GM23248 (cell line): ENCODE measurements around the gene CHST8. TPM values are rescaled to one million over a fixed set of nuclear protein-coding genes. Genes with fewer than 3 reads are reported as not detected.

Source experiments
- DNase-seq: peaks from one replicate; pipeline ENCODE4 v3.0.0-alpha.2; 2015
- H2AFZ ChIP-seq: fragments of 200-600 bp; sonication (generic); 2 replicates; pipeline ENCODE4 v1.6.1; 2016; ENCODE audit warnings: antibody characterized with exemption
- H3F3A ChIP-seq: fragments of 200-600 bp; sonication (generic); 2 replicates; pipeline ENCODE4 v1.6.1; 2016; ENCODE audit warnings: mild to moderate bottlenecking, antibody characterized with exemption, mixed run types; ENCODE audit not compliant: insufficient read depth
- H3K27ac ChIP-seq: fragments of 200-600 bp; sonication (generic); 2 replicates; pipeline ENCODE4 v1.5.1; 2016; ENCODE audit warnings: mild to moderate bottlenecking
- H3K27me3 ChIP-seq: fragments of 200-600 bp; sonication (generic); replicated peaks from 2 replicates; pipeline ENCODE4 v1.6.1; 2016; ENCODE audit warnings: mild to moderate bottlenecking; ENCODE audit not compliant: insufficient read depth
- H3K36me3 ChIP-seq: fragments of 200-600 bp; sonication (generic); 2 replicates; pipeline ENCODE4 v1.6.1; 2016; ENCODE audit warnings: low read depth, mild to moderate bottlenecking
- H3K4me1 ChIP-seq: fragments of 200-600 bp; sonication (generic); 2 replicates; pipeline ENCODE4 v1.6.1; 2016; ENCODE audit warnings: mild to moderate bottlenecking; ENCODE audit not compliant: insufficient read depth
- H3K4me2 ChIP-seq: fragments of 200-600 bp; sonication (generic); one replicate; pipeline ENCODE4 v1.6.1; 2016; ENCODE audit warnings: mild to moderate bottlenecking; ENCODE audit not compliant: unreplicated experiment
- H3K4me3 ChIP-seq: fragments of 200-600 bp; sonication (generic); 2 replicates; pipeline ENCODE4 v1.5.1; 2016; ENCODE audit warnings: mild to moderate bottlenecking
- H3K79me2 ChIP-seq: fragments of 200-600 bp; sonication (generic); 2 replicates; pipeline ENCODE4 v1.6.1; 2016; ENCODE audit warnings: mild to moderate bottlenecking; ENCODE audit not compliant: insufficient read depth
- H3K9ac ChIP-seq: fragments of 200-600 bp; sonication (generic); 2 replicates; pipeline ENCODE4 v1.6.1; 2016; ENCODE audit warnings: mild to moderate bottlenecking
- H3K9me2 ChIP-seq: fragments of 200-600 bp; sonication (generic); 2 replicates; pipeline ENCODE4 v1.6.1; 2016; ENCODE audit warnings: mixed run types, mild to moderate bottlenecking, moderate library complexity; ENCODE audit not compliant: insufficient read depth
- H3K9me3 ChIP-seq: fragments of 200-600 bp; sonication (generic); one replicate; pipeline ENCODE4 v1.6.1; 2017; ENCODE audit warnings: low read depth
- H4K20me1 ChIP-seq: fragments of 200-600 bp; sonication (generic); 2 replicates; pipeline ENCODE4 v1.6.0; 2016; ENCODE audit not compliant: insufficient read depth
- EZH2 ChIP-seq: fragments of 200-600 bp; sonication (generic); IDR thresholded peaks from 2 replicates; pipeline ENCODE4 v1.6.1; 2018; ENCODE audit warnings: antibody characterized with exemption, mild to moderate bottlenecking; ENCODE audit not compliant: insufficient read depth, poor library complexity, severe bottlenecking
- EZH2phosphoT487 ChIP-seq: fragments of 200-600 bp; sonication (generic); IDR thresholded peaks from 2 replicates; pipeline ENCODE4 v1.6.1; 2018; ENCODE audit warnings: antibody characterized with exemption, moderate library complexity, mild to moderate bottlenecking, low read depth; ENCODE audit not compliant: insufficient read depth
- WGBS, 2 experiments: methylation state at CpG; one replicate each; pipeline ENCODE4 v1.1.6; 2015 to 2017; ENCODE audit warnings: low lambda C conversion rate in 2 of 2, low coverage in 1 of 2; ENCODE audit errors: missing lambda C conversion rate in 2 of 2; 5-methylcytosine and 5-hydroxymethylcytosine counted together
- in situ Hi-C: fragments of 300-500 bp; cut with MboI; formaldehyde crosslinking; loops from 2 replicates; pipeline ENCODE4 v1.15.0; 2020
- polyA plus RNA-seq: library from polyadenylated mRNA; unstranded; fragments of >200 nt; fragmentation: Nextera tagmentation; extraction: Ambion mirVana; gene quantifications from 2 replicates; pipeline ENCODE4 v1.2.1, GENCODE V29; 2016
- total RNA-seq: library from RNA; depleted of rRNA; stranded (reverse); fragments of >200 nt; shearing (Covaris generic); gene quantifications from 2 replicates; pipeline ENCODE4 v1.2.3, GENCODE V29; 2014

Gene CHST8
- total and polyA plus RNA-seq, 2 experiments from 2014 or later: 0.30 to 1.1 TPM

DNA sequence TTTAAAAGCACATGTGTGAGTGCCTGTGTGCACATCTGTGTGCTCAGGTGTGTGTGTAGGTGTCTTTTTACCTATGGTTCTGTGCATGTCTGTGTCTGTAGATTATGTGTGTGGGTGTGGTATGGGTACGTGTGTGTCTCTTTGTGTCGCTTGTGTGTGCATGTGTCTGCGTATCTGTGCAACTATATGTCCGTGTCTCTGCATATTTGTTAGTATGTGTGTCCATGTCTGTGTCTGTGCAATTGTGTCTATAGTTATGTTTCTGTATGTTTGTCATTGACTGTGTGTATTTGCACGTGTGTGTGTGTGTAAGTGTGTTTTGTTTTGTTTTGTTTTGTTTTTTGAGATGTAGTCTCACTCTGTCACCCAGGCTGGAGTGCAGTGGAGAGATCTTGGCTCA lies 167.6 kb downstream of the CHST8 start:
- Histone ChIP-seq H2AFZ (no peak overlapping the region), H3K36me3 (no peaks in the 10 kb centered on the region), H3K27me3 (no peaks in the 10 kb centered on the region; the same call in 1 of the 2 replicates), H3K4me2 (no peak overlapping the region), H3K79me2 (no peaks in the 10 kb centered on the region), H3K4me1 (peaks cover 13% of the 10 kb centered on the region), H3K4me3 (no peak overlapping the region), H3F3A (0 out of 2 replicates have a peak, but pooled peaks cover 4% of the 10 kb centered on the region), H3K27ac (no peak overlapping the region), H4K20me1 (no peaks in the 10 kb centered on the region), H3K9me3 (no peaks in the 10 kb centered on the region), H3K9ac (no peak overlapping the region), H3K9me2 (no peaks in the 10 kb centered on the region)
- 57 to 61% methylated on average over 5 of the region's 5 CpGs for WGBS, 2 experiments
- in situ Hi-C loops: loop anchor here (25.0 kb wide), 1 partner anchor 548 kb away; no protein-coding TSS in a partner anchor
- no peak for DNase-seq
- TF ChIP-seq EZH2phosphoT487 (no peak), EZH2 (no peak)

DNA sequence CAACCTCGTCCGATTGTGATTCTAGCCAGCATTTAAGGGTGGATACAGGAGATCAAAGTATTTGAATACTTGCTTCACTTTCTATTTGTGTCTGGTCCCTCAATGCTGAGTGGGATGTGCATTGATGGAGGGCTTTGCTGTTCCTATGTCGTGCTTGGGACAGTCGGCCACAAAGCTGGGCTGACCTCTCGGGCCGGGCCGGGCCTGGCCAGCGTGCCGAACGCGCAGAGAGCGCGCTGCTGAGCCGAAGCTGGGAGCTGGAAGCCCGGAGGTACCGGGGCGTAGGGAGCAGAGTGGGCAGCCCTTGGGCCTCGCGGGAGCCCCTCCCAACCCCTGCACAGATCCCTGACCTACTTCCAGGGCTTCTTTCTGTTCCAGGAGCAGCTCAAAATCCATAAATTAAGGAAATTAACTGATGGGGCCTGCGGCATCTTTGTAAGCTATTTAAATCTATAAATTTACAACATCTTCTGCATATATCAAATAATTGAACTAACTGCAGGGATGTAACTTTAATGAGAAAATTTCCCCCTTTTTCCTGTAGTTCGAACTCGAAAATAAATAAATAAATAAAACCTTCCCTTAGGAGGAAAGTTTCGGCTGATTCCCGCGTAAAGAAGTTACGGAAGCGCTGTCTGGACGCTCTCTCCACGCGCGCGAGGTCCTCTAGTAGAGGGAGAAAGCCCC lies 173.1 kb downstream of the CHST8 start:
- H3K36me3 ChIP-seq: no peaks in the 10 kb centered on the region
- peak; percentile 9 for DNase-seq
- H3K79me2 ChIP-seq: no peaks in the 10 kb centered on the region
- H2AFZ ChIP-seq: peak overlapping the region; percentile 79
- H3K27ac ChIP-seq: peak overlapping the region; percentile 81
- peak overlapping the region; percentile 85 for H3K4me2 ChIP-seq
- no peaks in the 10 kb centered on the region for H3F3A ChIP-seq
- H3K4me1 ChIP-seq: peaks cover 8% of the 10 kb centered on the region; the same call in 1 of the 2 replicates
- no peaks in the 10 kb centered on the region for H4K20me1 ChIP-seq
- TF ChIP-seq EZH2phosphoT487: no peak
- TF ChIP-seq EZH2: no peak
- peak overlapping the region; percentile 88 for H3K9ac ChIP-seq
- no peaks in the 10 kb centered on the region for H3K9me2 ChIP-seq
- H3K9me3 ChIP-seq: no peaks in the 10 kb centered on the region
- H3K4me3 ChIP-seq: peak overlapping the region; percentile 87
- in situ Hi-C loops: loop anchor here (25.0 kb wide), 1 partner anchor 542 kb away; no protein-coding TSS in a partner anchor
- WGBS, 2 experiments: 38 to 41% methylated on average over 32 of the region's 32 CpGs
- H3K27me3 ChIP-seq: no peaks in the 10 kb centered on the region

DNA sequence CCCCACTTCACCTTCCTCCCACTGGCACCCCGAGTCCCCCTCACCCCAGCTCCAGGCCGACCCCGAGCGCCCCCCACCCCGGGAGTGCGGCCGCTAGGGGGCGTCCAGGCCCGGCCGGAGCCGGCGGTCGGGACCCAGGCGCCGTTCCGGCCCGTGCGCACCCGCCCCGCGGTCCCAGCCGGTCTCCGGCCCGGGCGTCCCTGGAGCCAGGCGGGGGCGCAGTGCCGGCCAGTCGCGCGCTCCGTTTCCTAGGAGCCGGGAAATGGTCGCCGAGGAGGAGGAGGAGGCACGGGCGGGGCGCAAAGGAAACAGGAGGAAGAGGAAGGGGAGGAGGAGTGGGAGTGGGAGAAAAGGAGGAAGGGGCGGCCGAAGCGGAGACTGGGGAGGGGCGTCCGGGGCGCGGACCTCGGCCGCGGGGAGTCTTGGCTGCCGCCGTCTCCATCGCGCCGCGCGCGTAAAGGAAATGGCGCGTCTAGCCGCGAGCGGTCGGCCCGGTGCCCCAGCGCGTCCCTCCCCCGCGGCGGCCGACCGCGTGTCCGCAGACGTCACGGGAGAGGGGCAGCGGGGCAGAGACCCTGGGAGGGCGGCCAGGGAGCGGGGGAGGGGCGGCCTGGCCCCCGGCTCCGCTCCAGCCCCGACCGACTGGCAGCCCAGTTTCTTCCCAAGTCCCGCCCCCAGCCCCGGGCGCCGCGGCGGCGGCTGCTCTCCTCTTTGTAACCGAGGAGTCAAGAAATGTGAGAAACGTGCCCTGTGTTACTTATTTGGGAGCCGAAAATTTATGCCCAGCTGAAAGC lies 173.8 kb downstream of the CHST8 start:
- peak overlapping the region; percentile 79 for H2AFZ ChIP-seq
- H3K9ac ChIP-seq: peak overlapping the region; percentile 88
- H3K27me3 ChIP-seq: no peaks in the 10 kb centered on the region
- peak; percentile 92 for DNase-seq
- in situ Hi-C loops: loop anchor here (25.0 kb wide), 1 partner anchor 542 kb away; no protein-coding TSS in a partner anchor
- WGBS, 2 experiments: 1 to 2% methylated on average over 26 to 91 of the region's 92 CpGs
- H3K36me3 ChIP-seq: no peaks in the 10 kb centered on the region
- no peaks in the 10 kb centered on the region for H3K9me3 ChIP-seq
- no peaks in the 10 kb centered on the region for H4K20me1 ChIP-seq
- H3K4me3 ChIP-seq: peak overlapping the region; percentile 87
- H3F3A ChIP-seq: no peaks in the 10 kb centered on the region
- peaks cover 8% of the 10 kb centered on the region; the same call in 1 of the 2 replicates for H3K4me1 ChIP-seq
- TF ChIP-seq EZH2: no peak
- TF ChIP-seq EZH2phosphoT487: no peak
- peak overlapping the region; percentile 85 for H3K4me2 ChIP-seq
- H3K27ac ChIP-seq: peak overlapping the region; percentile 81
- no peaks in the 10 kb centered on the region for H3K9me2 ChIP-seq
- H3K79me2 ChIP-seq: no peaks in the 10 kb centered on the region

DNA sequence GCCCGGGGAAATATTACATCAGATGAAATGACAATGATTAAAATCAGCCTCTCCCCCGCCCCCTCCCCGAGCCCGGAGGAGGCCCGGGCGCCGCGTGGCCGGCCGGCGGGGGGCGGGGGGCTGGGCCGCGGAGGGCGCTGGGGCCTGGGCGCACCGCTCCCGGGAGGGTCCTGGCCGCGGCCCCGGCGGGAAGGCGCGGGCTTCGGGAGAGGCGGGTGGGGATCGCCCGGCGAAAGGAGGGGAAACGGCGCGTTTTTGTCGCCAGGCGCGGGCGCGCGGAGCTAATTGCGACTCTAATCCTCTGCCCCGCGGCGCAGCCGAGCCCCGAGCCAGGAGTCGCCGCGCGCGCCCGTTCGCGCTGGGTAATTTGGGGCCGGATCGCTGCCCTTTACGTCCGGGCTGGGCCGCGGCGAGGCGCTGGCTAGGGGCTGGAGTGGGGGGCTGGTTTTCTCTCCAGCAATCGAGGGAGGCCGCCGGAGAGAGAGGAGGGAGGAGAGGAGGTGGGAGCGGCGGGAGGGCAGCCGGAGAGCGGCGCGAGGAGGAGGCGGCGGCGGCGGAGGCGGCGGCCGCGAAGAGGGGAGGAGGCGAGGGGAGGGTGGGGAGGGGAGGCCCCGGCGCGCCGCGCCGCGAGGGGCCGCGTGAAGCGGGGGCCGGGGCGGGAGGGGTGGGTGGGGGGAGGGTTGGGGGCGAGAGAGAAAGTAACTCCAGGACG lies 174.6 kb downstream of the CHST8 start, which contains the start of gene KCTD15:
KCTD15 (plus strand) TSS at position 707 of the 712 bp plus-strand sequence. CDS start 3,585 bp downstream, outside the sequence.
- Histone ChIP-seq H3F3A (no peaks in the 10 kb centered on the region), H3K9me2 (no peaks in the 10 kb centered on the region), H3K4me2 (peak within 1 kb of the TSS; percentile 85), H3K79me2 (no peaks in the 10 kb centered on the region), H3K27me3 (no peaks in the 10 kb centered on the region), H3K27ac (peak within 1 kb of the TSS; percentile 81), H4K20me1 (no peaks in the 10 kb centered on the region), H3K4me3 (peak within 1 kb of the TSS; percentile 87), H3K4me1 (peaks cover 8% of the 10 kb centered on the region; the same call in 1 of the 2 replicates), H2AFZ (peak within 1 kb of the TSS; percentile 85), H3K36me3 (no peaks in the 10 kb centered on the region), H3K9me3 (no peaks in the 10 kb centered on the region), H3K9ac (peak within 1 kb of the TSS; percentile 88)
- DNase-seq: peak; percentile 75
- WGBS, 2 experiments: 1% methylated on average over 21 to 89 of the region's 92 CpGs
- no peak for TF ChIP-seq EZH2phosphoT487
- no peak for TF ChIP-seq EZH2
- in situ Hi-C loops: loop anchor here (25.0 kb wide), 1 partner anchor 541 kb away; no protein-coding TSS in a partner anchor
